ENCODE results near the gene DHRS1.

GRCh38 chr14:24249230-24250021, 50.2 kb downstream of the DHRS1 start:
- TF ChIP-seq POLR2A (IDR thresholded peaks at IDR 0.05) (no peak), CTCF (IDR thresholded peaks at IDR 0.05) (no peak)

Data from suprapubic skin (tissue), 3 donors.